CD4-positive, alpha-beta memory T cell (primary cell): ENCODE measurements around the gene G0S2. TPM values are rescaled to one million over a fixed set of nuclear protein-coding genes. Genes with fewer than 3 reads are reported as not detected.
A peak's percentile ranks its signal among the peaks of the same experiment; 100 is the strongest.

Experiments
- CTCF ChIA-PET: fragments of 350-600 bp; sonication (Branson Sonifier 250); formaldehyde crosslinking; loops from one replicate; lab custom pipeline; 2021; ENCODE audit warnings: inconsistent platforms; ENCODE audit not compliant: partially characterized antibody; lab: Charles Lee
- POLR2A ChIA-PET: fragments of 350-600 bp; sonication (Branson Sonifier 250); formaldehyde crosslinking; loops from one replicate; lab custom pipeline; 2021; ENCODE audit not compliant: partially characterized antibody; lab: Charles Lee
- DNase-seq, 5 donors: peaks; one replicate each; pipeline versions ENCODE4 v3.0.0 to v3.0.0-alpha.2; 2020 to 2022; ENCODE audit warnings: mixed read lengths in 1 of 5
- H3K27ac ChIP-seq: one replicate; pipeline ENCODE4 v1.7.0; 2013; ENCODE audit warnings: low read depth, low read length
- H3K27me3 ChIP-seq: 2 replicates; pipeline ENCODE4 v1.7.0; 2013; ENCODE audit warnings: mild to moderate bottlenecking, low read length, moderate library complexity; ENCODE audit not compliant: insufficient read depth
- H3K36me3 ChIP-seq: 2 replicates; pipeline ENCODE4 v1.7.0; 2013; ENCODE audit warnings: mild to moderate bottlenecking, low read length, moderate library complexity; ENCODE audit not compliant: insufficient read depth
- H3K4me1 ChIP-seq: 2 replicates; pipeline ENCODE4 v1.7.0; 2013; ENCODE audit warnings: mild to moderate bottlenecking, low read length, moderate library complexity; ENCODE audit not compliant: insufficient read depth
- H3K4me3 ChIP-seq, 2 donors: one replicate each; pipeline ENCODE4 v1.7.0; 2013; ENCODE audit warnings: low read length in 2 of 2, mild to moderate bottlenecking in 1 of 2
- H3K9me3 ChIP-seq, 2 donors: one replicate each; pipeline ENCODE4 v1.7.0; 2013; ENCODE audit warnings: low read length in 2 of 2, control low read depth in 1 of 2; ENCODE audit not compliant: control insufficient read depth in 1 of 2
- H3K27ac Mint-ChIP-seq, 7 donors: one replicate each; pipeline ENCODE4 v1.8.0; 2020 to 2021; ENCODE audit warnings: mixed read lengths in 7 of 7, mild to moderate bottlenecking in 6 of 7, inconsistent platforms in 3 of 7, moderate library complexity in 3 of 7
- H3K27me3 Mint-ChIP-seq, 2 donors: one replicate each; pipeline ENCODE4 v1.8.0; 2020 to 2021; ENCODE audit warnings: mixed read lengths in 2 of 2
- H3K36me3 Mint-ChIP-seq, 2 donors: one replicate each; pipeline ENCODE4 v1.8.0; 2020 to 2021; ENCODE audit warnings: mixed read lengths in 2 of 2, inconsistent platforms in 1 of 2, mild to moderate bottlenecking in 1 of 2
- H3K4me1 Mint-ChIP-seq, 4 donors: one replicate each; pipeline ENCODE4 v1.8.0; 2020 to 2021; ENCODE audit warnings: mixed read lengths in 4 of 4, mild to moderate bottlenecking in 1 of 4
- H3K4me3 Mint-ChIP-seq, 8 donors: one replicate each; pipeline ENCODE4 v1.8.0; 2020 to 2021; ENCODE audit warnings: mixed read lengths in 8 of 8, mild to moderate bottlenecking in 7 of 8, moderate library complexity in 6 of 8, inconsistent platforms in 3 of 8
- H3K9me3 Mint-ChIP-seq, 8 donors: one replicate each; pipeline ENCODE4 v1.8.0; 2020 to 2021; ENCODE audit warnings: mixed read lengths in 8 of 8, mild to moderate bottlenecking in 5 of 8, inconsistent platforms in 3 of 8, moderate library complexity in 1 of 8
- intact Hi-C: fragments of 100-400 bp; cut with micrococcal nuclease; formaldehyde crosslinking; loops from one replicate; pipeline ENCODE4 v1.15.1; 2023
- polyA plus RNA-seq, 2 donors: library from polyadenylated mRNA; unstranded; fragments of 300-500 nt; fragmentation: Illumina TruSeq; gene quantifications; one replicate each; pipeline ENCODE4 v1.2.3, GENCODE V29; 2021
- total RNA-seq, 2 experiments: library from RNA; stranded (reverse); gene quantifications; one replicate each; pipeline ENCODE4 v1.2.3, GENCODE V29; 2021

G0S2 gene
- total RNA-seq (1 to 10 TPM in 1 of 2 experiments, not detected in 1; 1.2 TPM), polyA plus RNA-seq (1 to 10 TPM in 1 of 2 donors, under 1 TPM in 1; 0.58 to 2.0 TPM)

DNA sequence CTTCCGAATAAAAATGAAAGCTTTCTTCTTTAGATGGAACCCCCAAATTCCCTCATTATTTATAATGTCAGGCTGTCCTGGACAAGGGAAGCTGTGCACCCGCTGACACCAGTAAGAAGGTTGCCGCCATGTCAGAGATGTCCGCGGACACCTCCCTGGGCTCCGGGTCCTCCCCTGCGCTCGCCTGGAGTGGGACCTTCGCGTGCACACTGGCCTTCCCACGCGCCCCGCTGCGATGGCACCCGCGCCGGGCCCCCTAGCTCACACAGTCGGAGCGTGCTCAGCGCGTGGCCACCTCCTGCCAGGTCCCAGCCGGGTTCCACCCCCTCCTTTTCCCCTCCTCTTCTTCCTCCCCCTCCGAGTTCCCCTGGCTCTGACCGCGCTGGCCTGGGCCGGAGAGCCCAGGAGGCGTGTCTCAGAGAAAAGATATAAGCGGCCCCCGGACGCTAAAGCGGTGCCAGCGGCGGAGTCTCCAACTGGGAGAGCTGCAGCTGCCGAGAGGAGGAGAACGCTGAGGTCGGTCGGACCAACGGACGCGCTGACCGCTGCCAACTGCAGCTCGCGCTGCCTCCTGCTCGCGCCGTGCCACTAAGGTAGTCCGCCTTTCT is at the start of gene G0S2:
G0S2 (plus strand) TSS at position 456 of the 608 bp plus-strand sequence. CDS start 273 bp downstream, outside the sequence.
- H3K4me1 Mint-ChIP-seq, result peaks cover 38 to 75% (median 56%) of the 10 kb centered on the region in 4 donors
- no peaks in the 10 kb centered on the region for H3K36me3 ChIP-seq
- peaks cover 50% of the 10 kb centered on the region for H3K4me1 ChIP-seq
- peaks cover 0 to 2% (median 0%) of the 10 kb centered on the region in 8 donors for H3K9me3 Mint-ChIP-seq
- H3K36me3 Mint-ChIP-seq, result no peaks in the 10 kb centered on the region
- no peaks in the 10 kb centered on the region for H3K9me3 ChIP-seq
- ChIA-PET CTCF (interaction anchor here (1.5 to 3.6 kb wide), 4 partner anchors 10 to 106 kb away, joined by 3 to 26 read pairs (median 6); no protein-coding TSS in a partner anchor), POLR2A (interaction anchor here (0.8 to 5.0 kb wide), 3 partner anchors 11 to 73 kb away, joined by 3 to 25 read pairs (median 3); no protein-coding TSS in a partner anchor)
- DNase-seq, result peak in 4 of 5 donors; percentile 7 to 38 (median 22)
- intact Hi-C loops, result no loop called here
- H3K27ac ChIP-seq, result no peak within 1 kb of the TSS
- peak within 1 kb of the TSS in 1 of 2 donors; percentile 50 for H3K4me3 ChIP-seq
- H3K4me3 Mint-ChIP-seq, result peak within 1 kb of the TSS; percentile 64 to 90 (median 82)
- peak within 1 kb of the TSS; percentile 14 to 92 (median 36) for H3K27ac Mint-ChIP-seq
- no peaks in the 10 kb centered on the region for H3K27me3 ChIP-seq
- peaks cover 8 to 13% of the 10 kb centered on the region in 2 donors for H3K27me3 Mint-ChIP-seq

DNA sequence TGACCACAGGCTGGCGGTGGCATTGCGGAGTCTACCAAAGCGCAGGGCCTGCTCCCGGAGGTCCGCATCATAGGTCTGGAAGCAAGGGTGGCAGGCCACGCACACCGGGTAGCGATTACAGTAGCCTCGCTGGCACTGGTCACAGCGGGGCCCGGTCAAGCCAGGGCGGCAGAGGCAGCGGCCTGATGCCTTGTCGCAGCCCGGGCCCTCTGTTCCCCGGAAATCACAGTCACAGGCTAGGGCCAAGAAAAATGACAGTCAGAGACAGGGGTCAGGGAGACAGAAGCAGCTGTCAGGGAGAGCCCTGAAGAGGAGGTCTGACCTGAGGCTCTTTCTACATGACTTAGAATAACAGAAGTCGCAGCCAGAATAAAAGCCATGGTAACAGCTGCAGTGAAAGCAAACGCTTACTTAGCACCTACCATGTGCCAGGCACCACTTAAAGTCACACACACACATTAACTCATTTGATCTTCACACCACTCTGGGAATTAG is 49.4 kb upstream of the G0S2 start:
- Mint-ChIP-seq H3K4me3 (no peak overlapping the region), H3K27ac (no peak overlapping the region), H3K9me3 (peaks cover 0 to 5% (median 0%) of the 10 kb centered on the region in 8 donors), H3K27me3 (no peaks in the 10 kb centered on the region), H3K36me3 (no peaks in the 10 kb centered on the region), H3K4me1 (peaks cover 2 to 18% (median 6%) of the 10 kb centered on the region in 4 donors)
- no peak overlapping the region for H3K27ac ChIP-seq
- no peaks in the 10 kb centered on the region for H3K9me3 ChIP-seq
- DNase-seq, result no peak
- H3K27me3 ChIP-seq, result no peaks in the 10 kb centered on the region
- peaks cover 4% of the 10 kb centered on the region for H3K4me1 ChIP-seq
- H3K4me3 ChIP-seq, result no peak overlapping the region
- no peaks in the 10 kb centered on the region for H3K36me3 ChIP-seq
- ChIA-PET CTCF (interaction anchor here (1.7 kb wide), 1 partner anchor 81 kb away, joined by 3 read pairs; no protein-coding TSS in a partner anchor), POLR2A (no interaction called here)
- intact Hi-C loops, result no loop called here

GRCh38 chr1:209626346-209627026 is 48.7 kb upstream of the G0S2 start:
- no peak overlapping the region for H3K27ac ChIP-seq
- H3K4me3 ChIP-seq, result no peak overlapping the region
- no peaks in the 10 kb centered on the region for H3K36me3 Mint-ChIP-seq
- no peaks in the 10 kb centered on the region for H3K27me3 Mint-ChIP-seq
- peaks cover 4% of the 10 kb centered on the region for H3K4me1 ChIP-seq
- H3K9me3 Mint-ChIP-seq, result peaks cover 0 to 5% (median 0%) of the 10 kb centered on the region in 8 donors
- H3K36me3 ChIP-seq, result no peaks in the 10 kb centered on the region
- CTCF ChIA-PET, result interaction anchor here (0.8 to 1.7 kb wide), 11 partner anchors 7 to 122 kb away, joined by 3 to 6 read pairs (median 4); no protein-coding TSS in a partner anchor
- intact Hi-C loops, result loop anchor here (1.0 kb wide), 3 partner anchors 57 to 121 kb away; no protein-coding TSS in a partner anchor
- no peaks in the 10 kb centered on the region for H3K27me3 ChIP-seq
- H3K4me1 Mint-ChIP-seq, result peaks cover 2 to 18% (median 6%) of the 10 kb centered on the region in 4 donors
- no peak overlapping the region for H3K4me3 Mint-ChIP-seq
- POLR2A ChIA-PET, result no interaction called here
- H3K27ac Mint-ChIP-seq, result no peak overlapping the region
- DNase-seq, result no peak
- no peaks in the 10 kb centered on the region for H3K9me3 ChIP-seq

GRCh38 chr1:209627027-209627731 is 48.0 kb upstream of the G0S2 start:
- Histone ChIP-seq H3K9me3 (no peaks in the 10 kb centered on the region), H3K27me3 (no peaks in the 10 kb centered on the region), H3K36me3 (no peaks in the 10 kb centered on the region), H3K4me1 (peaks cover 4% of the 10 kb centered on the region), H3K4me3 (no peak overlapping the region), H3K27ac (no peak overlapping the region)
- H3K4me1 Mint-ChIP-seq, result peaks cover 2 to 18% (median 6%) of the 10 kb centered on the region in 4 donors
- ChIA-PET POLR2A (no interaction called here), CTCF (interaction anchor here (0.8 to 1.7 kb wide), 19 partner anchors 8 to 121 kb away, joined by 3 to 10 read pairs (median 4); no protein-coding TSS in a partner anchor)
- no peaks in the 10 kb centered on the region for H3K36me3 Mint-ChIP-seq
- no peak overlapping the region for H3K27ac Mint-ChIP-seq
- H3K4me3 Mint-ChIP-seq, result peak overlapping the region in 1 of 8 donors; percentile 23
- H3K9me3 Mint-ChIP-seq, result peaks cover 0 to 4% (median 0%) of the 10 kb centered on the region in 8 donors
- peak in 1 of 5 donors; percentile 7 for DNase-seq
- no peaks in the 10 kb centered on the region for H3K27me3 Mint-ChIP-seq
- intact Hi-C loops, result loop anchor here (1.0 kb wide), 3 partner anchors 58 to 120 kb away; no protein-coding TSS in a partner anchor

DNA sequence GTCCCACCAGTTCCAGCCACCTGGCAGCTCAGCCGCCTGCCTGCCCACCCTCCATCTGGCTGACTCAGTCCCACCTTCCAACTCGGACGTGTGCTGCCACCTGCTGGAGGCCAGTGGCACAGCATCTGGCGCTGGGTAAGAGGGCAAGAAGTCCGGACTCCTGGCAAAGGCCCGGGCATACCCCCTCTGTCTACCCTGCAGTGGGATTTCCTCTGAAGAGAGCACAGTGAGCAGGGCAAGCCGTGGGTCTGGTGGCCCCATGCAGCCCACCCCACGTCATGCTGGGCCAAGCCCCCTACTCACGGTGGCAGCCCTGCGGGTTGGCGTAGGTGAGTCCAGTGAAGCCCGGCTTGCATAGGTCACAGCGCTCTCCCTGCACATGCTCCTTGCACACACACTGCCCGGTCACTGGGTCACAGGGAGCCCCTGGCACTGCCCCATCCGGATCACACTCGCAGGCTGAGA is 47.4 kb upstream of the G0S2 start:
- Histone ChIP-seq H3K27ac (no peak overlapping the region), H3K4me3 (no peak overlapping the region), H3K27me3 (no peaks in the 10 kb centered on the region), H3K36me3 (no peaks in the 10 kb centered on the region), H3K9me3 (no peaks in the 10 kb centered on the region), H3K4me1 (peaks cover 4% of the 10 kb centered on the region)
- peaks cover 0 to 4% (median 0%) of the 10 kb centered on the region in 8 donors for H3K9me3 Mint-ChIP-seq
- ChIA-PET CTCF (interaction anchor here (0.8 to 1.9 kb wide), 20 partner anchors 8 to 121 kb away, joined by 3 to 10 read pairs (median 4); no protein-coding TSS in a partner anchor), POLR2A (no interaction called here)
- peak; percentile 50 to 65 (median 61) for DNase-seq
- H3K27me3 Mint-ChIP-seq, result no peaks in the 10 kb centered on the region
- H3K36me3 Mint-ChIP-seq, result no peaks in the 10 kb centered on the region
- H3K27ac Mint-ChIP-seq, result no peak overlapping the region
- H3K4me3 Mint-ChIP-seq, result peak overlapping the region in 1 of 8 donors; percentile 23
- intact Hi-C loops, result loop anchor here (1.0 kb wide), 3 partner anchors 58 to 120 kb away; no protein-coding TSS in a partner anchor
- H3K4me1 Mint-ChIP-seq, result peaks cover 2 to 18% (median 6%) of the 10 kb centered on the region in 4 donors

DNA sequence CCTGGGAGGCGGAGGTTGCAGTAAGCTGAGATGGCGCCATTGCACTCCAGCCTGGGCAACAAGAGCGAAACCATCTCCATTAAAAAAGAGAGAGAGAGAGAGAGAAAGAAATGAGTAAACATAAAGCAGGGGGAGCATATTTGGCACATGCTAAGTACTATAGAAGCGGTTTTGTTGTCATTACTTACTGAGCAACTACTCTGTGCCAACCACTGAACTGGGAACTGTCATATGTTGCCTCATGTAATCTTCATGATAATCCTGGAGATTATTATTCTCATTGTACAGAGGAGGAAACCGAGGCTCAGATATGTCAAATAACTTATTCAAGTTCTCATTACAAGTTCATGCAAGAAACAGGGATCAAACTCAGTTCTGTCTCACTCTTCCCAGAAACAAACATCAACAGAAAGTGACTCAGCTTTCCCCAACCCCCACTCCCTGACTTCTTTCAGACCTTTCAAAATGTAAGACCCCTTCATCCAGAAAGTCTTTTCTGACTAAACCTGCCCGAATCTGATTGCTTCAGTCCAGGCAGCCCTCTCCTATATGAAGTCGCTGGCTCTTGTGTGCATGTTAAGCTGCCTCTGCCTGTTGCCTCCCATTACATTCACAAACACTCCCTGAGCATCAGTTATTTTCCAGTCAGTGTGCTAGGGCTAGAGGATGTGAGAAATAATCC is 46.5 kb upstream of the G0S2 start:
- Histone ChIP-seq H3K9me3 (no peaks in the 10 kb centered on the region), H3K27me3 (no peaks in the 10 kb centered on the region), H3K27ac (no peak overlapping the region), H3K36me3 (no peaks in the 10 kb centered on the region), H3K4me1 (peaks cover 4% of the 10 kb centered on the region), H3K4me3 (no peak overlapping the region)
- Mint-ChIP-seq H3K36me3 (no peaks in the 10 kb centered on the region), H3K4me1 (peaks cover 2 to 18% (median 6%) of the 10 kb centered on the region in 4 donors), H3K27ac (no peak overlapping the region), H3K27me3 (no peaks in the 10 kb centered on the region), H3K9me3 (peaks cover 0 to 4% (median 0%) of the 10 kb centered on the region in 8 donors), H3K4me3 (no peak overlapping the region)
- intact Hi-C loops, result no loop called here
- ChIA-PET CTCF (interaction anchor here (1.0 to 3.7 kb wide), 7 partner anchors 13 to 120 kb away, joined by 3 to 17 read pairs (median 5); no protein-coding TSS in a partner anchor), POLR2A (no interaction called here)
- no peak for DNase-seq
